Astrocyte (in vitro differentiated cells and primary cell): Measurements from ENCODE around the gene ADGRD1.

Source experiments
- CTCF ChIP-seq: IDR thresholded peaks from 2 replicates; pipeline ENCODE4 v1.5.1; 2011; ENCODE audit warnings: low read depth, mild to moderate bottlenecking, inconsistent platforms, low read length, moderate library complexity; ENCODE audit not compliant: insufficient read depth
- EZH2 ChIP-seq: IDR thresholded peaks from 2 replicates; pipeline ENCODE4 v1.6.1; 2012; ENCODE audit warnings: mild to moderate bottlenecking, low read length, inconsistent platforms; ENCODE audit not compliant: insufficient read depth

GRCh38 chr12:131096681-131097181 is 143.0 kb downstream of the ADGRD1 start:
- TF ChIP-seq CTCF (no peak), EZH2 (no peak)
